GM19467 (cell line): ENCODE results near the gene ZNF780B.
"Not testable (repeated sequence)": the region's sequence is repeated elsewhere in the genome, so short reads cannot be mapped to it uniquely, and the experiment has no call there.

Experiments used
- ATAC-seq: cut with Tn5 transposase; IDR thresholded peaks from one replicate; pipeline ENCODE4 v1.9.1; 2021; ENCODE audit warnings: mild to moderate bottlenecking, moderate library complexity; ENCODE audit not compliant: unreplicated experiment

The ZNF780B gene

DNA sequence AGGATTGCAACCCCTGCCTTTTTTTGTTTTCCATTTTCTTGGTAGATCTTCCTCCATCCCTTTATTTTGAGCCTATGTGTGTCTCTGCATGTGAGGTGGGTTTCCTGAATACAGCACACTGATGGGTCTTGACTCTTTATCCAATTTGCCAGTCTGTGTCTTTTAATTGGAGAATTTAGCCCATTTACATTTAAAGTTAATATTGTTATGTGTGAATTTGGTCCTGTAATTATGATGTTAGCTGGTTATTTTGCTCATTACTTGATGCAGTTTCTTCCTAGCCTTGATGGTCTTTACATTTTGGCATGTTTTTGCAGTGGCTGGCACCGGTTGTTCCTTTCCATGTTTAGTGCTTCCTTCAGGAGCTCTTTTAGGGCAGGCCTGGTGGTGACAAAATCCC is 14.3 kb downstream of the ZNF780B start:
- ATAC-seq: not testable (repeated sequence)

DNA sequence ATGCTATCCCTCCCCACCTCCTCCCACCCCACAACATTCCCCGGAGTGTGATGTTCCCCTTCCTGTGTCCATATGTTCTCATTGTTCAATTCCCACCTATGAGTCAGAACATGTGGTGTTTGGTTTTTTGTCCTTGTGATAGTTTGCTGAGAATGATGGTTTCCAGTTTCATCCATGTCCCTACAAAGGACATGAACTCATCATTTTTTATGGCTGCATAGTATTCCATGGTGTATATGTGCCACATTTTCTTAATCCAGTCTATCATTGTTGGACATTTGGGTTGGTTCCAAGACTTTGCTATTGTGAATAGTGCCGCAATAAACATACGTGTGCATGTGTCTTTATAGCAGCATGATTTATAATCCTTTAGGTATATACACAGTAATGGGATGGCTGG is 18.0 kb downstream of the ZNF780B start:
- ATAC-seq: not testable (repeated sequence)

DNA sequence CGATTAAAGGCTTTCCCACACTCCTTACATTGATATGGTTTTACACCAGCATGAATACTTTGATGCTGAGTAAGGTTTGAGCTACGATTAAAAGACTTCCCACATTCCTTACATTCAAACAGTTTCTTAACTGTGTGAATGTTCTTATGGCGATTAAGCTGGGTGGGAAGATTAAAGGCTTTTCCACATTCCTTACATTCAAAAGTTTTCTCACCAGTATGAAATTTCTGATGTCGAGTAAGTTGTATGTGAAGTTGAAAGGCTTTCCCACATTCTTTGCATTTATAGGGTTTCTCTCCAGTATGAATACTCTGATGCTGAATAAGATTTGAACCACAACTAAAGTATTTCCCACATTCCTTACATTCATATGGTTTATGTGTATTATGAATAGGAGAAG is 20.0 kb downstream of the ZNF780B start:
- ATAC-seq: no peak

DNA sequence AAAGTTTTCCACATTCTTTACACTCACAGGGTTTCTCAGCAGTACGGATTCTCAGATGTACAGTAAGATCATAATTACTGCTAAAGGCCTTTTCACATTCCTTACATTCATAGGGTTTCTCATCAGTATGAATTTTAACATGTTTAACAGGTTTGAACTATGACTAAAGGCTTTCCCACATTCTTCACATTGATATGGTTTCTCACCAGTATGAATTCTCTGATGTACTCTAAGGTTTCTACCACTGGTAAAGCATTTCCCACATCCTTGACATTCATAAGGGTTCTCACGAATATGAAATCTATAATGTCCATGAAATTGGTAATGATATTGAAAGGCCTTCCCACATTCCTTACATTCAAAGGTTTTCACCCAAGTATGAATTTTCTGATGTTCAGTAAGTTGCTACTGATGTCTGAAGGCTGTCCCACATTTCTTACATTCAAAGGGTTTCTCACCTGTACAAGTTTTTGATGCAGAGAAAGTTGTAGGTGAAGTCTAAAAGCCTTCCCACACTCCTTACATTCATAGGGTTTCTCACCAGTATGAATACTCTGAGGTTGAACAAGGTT is 22.0 kb downstream of the ZNF780B start:
- no peak for ATAC-seq

DNA sequence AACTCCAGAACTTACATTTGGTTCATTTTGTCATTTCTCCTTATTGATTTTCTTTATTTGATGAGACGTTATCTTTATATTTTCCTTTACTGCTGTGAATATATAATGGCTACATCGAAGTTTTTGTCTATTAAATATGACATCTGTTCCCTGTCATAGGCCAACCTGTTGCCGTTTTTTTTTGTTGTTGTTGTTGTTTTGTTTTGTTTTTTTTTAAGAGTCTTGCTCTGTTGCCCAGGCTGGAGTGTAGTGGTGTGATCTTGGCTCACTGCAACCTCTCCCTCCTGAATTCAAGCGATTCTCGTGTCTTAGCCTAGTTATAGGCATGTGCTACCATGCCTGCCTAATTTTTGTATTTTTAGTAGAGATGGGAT is 29.4 kb downstream of the ZNF780B start:
- no peak for ATAC-seq

DNA sequence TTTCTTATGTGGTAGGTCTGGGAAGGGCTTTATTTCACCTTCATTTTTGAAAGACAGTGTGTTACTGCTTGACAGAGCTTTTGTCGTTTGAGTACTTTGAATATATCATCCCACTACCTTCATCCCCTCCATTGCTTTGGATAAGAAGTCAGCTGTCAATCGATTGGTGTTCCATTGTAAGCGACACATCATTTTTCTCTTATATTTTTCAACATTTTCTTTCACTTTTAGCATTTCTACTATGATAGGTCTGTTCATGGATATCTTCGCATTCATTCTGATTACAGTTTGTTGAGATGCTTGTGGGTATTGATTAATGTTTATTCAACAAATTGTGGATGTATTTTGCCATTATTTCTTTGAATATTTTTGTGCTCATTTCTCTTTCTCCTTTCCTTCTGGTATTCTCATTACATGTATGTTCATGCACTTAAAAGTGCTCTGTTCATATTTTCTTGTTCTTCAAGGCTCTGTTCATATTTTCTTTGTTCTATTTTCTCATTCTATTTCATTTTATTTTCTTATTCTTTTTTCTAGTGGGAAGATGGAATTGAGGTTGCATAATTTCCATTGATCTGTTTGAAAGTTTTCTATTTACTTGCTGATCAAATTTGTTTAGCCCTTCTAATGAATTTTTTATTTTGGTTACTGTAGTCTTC is 30.0 kb downstream of the ZNF780B start:
- ATAC-seq: no peak

DNA sequence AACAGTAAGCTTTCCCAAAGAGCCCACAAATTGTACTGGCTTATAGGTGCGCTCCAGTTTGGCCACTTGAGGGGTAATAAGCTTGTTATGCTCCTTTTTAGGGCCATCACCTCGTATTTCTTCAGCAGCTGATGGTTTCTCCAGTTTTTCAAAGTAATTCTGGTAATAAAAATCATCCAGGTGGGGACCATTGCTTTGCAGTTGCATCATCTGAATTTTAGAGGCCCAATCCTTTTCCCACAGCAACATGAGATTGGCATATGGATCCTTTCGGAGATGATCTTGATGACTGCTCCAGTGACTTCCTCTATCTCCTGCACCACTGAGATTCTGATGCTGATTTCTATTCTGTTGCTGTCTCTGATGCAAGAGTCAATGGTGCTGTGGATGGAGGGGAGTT is 32.1 kb downstream of the ZNF780B start:
- no peak for ATAC-seq

DNA sequence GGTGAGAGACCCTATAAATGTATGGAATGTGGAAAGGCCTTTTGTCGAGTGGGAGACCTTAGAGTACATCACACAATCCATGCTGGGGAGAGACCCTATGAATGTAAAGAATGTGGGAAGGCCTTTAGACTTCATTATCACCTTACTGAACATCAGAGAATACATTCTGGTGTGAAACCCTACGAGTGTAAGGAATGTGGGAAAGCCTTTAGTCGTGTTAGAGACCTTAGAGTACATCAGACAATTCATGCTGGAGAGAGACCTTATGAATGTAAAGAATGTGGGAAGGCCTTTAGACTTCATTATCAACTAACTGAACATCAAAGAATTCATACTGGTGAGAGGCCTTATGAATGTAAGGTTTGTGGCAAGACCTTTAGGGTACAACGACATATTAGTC is 42.0 kb downstream of the ZNF780B start:
- ATAC-seq: no peak

DNA sequence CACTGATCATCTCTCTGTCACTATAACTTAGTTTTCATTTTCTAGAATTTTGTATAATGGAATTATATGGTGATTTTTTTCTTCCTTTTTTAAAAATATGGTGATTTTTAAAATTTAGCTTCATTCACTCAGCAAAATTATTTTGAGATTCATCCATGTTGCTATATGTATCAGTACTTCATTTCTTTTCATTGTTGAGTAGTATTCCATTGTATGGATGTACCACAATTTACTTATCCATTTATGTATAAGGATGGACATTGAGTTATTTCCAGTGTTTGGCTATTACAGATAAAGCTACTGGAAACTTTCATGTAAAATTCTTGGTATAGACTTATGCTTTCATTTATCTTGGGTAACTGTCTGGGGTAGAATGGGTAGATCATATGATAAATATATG is 46.4 kb downstream of the ZNF780B start:
- ATAC-seq: no peak

DNA sequence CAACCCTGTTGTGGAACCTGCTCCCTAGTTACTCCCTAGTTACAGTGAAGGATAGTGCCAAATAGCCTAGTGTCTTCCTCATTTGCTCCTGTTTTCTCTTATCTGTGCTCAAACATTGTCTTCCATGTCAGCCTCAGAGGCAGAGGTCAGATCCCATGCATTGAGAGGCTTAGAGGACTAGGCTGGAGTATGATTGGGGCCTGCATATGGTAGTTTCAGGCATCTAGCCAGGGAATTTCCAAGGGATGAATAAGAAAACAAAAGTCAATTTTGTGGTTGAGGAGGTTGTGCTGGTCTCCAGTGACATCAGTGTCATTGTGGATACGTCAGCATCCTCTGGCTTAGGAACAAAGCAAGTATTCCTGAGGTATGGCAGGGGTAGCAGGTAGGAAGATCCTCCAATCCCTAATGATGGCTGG is 49.7 kb downstream of the ZNF780B start:
- ATAC-seq: no peak

DNA sequence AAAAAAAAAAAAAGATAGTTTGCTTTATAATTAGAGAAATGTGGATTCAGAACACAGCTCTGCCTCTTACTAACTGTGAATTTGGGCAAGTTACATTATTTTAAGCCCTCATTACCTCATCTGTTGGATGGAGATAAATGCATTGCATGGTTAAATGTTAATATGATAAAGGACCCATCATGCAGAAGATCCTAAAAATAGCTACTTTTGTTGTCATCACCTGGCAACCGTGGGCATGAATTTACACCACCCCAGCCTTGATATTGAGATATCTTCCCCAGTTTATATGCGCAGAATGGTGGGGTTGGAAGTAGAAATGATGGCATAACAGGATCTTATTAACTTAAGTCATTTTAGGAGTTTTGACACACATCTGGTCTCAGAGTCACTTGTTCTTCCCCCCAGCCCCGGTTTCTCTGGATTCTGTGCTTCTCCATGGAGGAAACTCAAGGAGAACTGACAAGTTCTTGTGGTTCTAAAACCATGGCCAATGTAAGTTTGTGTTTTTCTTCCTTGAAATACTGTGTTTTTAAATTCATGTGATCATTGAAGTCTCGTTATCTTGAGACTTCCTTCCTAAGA is 50.2 kb downstream of the ZNF780B start:
- no peak for ATAC-seq

DNA sequence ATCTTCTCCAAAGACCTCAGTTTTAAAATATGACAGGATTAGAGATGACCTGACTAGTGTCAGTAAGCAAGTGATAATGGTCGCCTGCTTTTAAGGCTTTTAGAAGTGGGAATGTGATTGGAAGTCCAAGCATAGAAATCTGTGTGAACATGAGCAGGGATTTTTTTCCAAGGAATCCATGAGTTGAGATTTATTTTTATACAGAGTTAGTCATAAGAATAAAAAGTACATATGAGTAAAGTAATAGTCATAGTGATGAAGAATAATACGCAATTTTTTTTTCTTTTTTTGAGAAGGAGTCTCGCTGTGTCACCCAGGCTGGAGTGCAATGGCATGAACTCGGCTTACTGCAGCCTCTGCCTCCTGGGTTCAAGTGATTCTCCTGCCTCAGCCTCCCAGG is 57.5 kb downstream of the ZNF780B start:
- no peak for ATAC-seq

DNA sequence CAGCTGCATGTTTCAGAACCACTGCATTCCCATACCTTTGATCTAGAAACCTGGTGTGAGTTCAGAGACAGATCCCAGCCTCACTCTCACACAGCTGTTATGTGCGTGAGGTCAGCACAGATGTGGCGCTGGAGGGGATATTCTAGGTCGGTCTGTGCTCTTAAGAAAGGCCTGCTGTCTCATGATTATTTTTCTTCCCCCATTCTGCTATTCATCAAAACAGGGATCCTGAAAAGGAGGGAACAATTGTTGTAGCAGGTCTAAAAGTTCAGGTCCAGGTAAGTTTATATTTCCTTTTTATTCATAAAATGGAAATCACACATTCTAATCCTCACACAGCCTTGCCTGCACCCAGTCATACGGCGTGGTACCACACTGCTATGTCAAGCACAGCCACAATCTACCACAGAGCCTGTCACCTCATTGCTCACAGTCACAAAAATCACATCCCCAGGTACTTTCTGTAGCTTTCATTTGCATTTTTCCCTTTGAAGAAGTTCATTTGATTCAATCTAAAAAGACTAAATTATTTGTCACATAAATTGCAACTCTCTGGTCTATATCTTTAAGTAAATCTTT is 58.3 kb downstream of the ZNF780B start:
- no peak for ATAC-seq

DNA sequence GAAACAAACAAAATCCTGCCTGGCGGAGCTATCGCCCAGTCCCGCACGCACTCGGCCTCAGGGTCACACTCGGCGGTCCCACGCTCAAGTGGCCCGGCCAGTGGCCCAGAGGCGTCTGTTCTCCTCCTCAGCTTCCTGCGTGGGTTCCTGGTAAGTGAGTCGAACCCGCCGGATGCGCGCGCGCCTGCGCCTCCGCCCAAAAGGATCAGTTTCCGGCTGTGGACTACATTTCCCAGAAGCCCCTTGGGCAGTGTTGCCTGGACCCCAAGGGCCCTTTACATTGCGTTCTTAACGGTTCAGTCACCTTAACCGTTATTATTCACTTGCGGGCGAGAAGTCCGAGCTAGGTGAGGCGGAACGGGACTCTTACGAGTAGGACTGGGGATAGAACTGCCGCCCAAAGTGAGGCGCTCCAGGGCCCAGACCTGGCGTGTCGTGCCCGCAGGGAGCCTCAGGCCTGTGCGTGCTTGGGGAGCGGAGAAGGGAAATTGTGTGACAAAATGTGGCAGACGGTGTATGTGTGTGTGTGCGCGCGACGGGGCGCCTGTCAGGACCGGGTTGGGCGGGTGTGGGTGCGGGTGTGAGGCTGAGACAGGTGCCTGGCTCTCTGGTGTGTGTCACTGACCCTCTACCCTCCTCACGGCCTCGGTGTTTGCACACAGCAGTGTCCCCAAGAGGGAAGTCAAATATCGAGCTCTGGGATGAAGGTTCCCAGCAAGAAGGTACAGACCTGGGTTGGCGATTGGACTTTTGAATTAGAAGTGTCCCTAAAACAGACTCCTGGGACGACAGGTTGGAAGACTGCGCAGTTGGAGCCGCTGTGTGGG is 59.0 kb downstream of the ZNF780B start, which contains the start of gene ZNF546:
ZNF546 (plus strand) TSS at position 250 of the 827 bp plus-strand sequence. CDS start 1,267 bp downstream, outside the sequence.
- ATAC-seq: peak; percentile 79

DNA sequence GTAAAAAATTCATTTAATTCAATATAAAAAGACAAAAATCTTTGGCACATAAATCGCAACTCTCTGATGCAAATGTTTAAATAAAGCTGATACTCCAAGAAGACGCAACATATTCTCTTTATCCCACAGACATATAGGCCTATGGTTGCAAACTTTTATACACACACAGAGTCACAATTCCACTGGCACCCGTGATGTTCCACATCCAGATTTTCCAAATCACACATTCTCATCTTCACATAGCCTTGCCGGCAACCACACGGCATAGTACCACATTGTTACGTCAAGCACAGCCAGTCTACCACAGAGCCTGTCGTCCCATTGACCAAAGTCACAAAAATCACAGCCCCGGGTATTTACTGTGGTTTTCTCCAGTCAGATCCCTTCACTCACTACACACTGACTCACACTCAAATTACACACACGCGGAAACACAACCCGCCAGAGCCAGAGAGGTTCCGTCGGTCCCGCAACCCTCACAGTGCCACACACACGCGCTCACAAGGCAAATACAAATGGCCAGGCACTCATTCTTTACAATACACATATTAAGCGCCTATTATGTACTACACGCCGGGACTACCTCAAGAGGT is 59.7 kb downstream of the ZNF780B start:
- ATAC-seq: peak; percentile 17

DNA sequence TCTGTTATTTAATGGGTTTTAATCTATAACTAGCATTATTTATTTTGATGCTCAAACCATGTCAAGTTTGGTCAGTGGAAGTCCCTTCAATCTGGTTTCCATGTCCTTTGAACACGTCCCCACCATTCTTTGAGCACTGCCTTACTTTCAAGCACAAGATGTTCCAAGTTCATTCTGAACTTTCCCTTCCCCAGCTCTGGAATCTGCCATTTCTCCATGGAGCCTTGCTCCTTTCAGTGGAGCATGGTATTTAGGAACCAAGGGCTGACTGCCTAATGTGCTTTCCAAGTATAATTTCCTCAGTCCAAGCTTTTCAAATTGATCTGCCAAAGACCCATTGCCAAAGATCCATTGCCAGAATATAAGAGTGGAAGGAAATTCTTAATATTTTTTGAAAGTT is 60.2 kb downstream of the ZNF780B start:
- ATAC-seq: no peak

DNA sequence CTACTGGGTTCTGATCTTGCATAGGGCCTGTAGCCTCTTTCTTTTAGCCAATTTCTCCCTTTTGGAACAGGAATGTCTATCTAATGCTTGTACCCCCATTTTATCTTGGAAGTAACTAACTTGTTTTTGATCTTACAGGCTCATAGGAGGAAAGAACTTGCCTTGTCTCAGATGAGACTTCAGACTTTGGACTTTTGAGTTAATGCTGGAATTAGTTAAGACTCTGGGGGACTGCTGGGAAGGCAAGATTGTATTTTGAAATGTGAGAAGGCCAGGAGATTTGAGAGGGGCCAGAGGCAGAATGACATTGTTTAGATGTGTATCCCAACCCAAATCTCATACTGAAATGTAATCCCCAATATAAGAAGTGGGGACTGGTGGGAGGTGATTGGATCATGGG is 61.7 kb downstream of the ZNF780B start:
- no peak for ATAC-seq

DNA sequence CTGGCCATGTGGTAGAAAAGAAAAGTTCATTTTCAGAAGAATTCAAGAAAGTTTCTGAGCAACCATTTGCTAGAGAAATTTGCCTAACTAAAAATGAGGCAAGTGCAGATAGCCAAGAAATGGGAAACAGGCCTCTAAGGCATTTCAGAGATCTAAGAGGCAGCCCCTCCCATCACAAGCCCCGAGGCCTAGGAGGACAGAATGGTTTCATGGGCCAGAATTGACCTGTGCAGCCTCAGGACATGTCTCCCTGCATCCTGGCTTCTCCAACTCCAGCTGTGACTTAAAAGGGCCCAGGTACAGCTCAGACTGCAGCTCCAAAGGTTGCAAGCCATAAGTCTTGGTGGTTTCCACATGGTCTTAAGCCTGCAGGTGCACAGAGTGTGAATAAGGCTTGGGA is 62.4 kb downstream of the ZNF780B start:
- ATAC-seq: no peak

DNA sequence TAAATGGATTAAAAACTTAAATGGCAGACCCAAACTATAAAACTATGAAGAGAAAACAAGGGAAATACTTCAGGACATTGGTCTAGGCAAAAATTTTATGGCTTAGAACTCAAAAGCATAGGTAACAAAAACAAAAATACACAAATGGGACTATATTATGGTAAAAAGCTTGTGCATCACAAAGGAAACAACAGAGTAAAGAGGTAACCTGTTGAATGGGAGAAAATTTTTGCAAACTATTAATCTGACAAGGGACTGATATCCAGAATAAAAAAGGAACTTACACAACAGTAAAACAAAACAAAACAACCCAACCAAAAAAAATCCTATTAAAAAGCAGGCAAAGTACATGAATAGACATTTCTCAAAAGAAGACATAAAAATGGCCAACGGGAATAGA is 68.4 kb downstream of the ZNF780B start:
- ATAC-seq: no peak

DNA sequence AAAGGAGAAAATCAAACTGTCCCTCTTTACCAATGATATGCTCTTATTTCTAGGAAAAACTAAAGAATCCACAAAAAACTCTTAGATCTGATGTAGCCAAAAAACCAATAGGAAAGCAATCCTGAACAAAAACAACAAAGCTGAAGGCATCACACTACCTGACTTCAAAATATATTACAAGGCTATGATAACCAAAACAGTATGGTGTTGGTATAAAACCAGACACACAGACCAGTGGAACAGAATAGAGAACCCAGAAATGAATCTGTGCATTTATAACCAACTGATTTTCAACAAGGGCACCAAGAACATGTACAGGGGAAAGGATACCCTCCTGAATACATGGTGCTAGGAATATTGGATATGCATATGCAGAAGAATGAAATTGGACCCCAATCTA is 68.9 kb downstream of the ZNF780B start:
- ATAC-seq: no peak

DNA sequence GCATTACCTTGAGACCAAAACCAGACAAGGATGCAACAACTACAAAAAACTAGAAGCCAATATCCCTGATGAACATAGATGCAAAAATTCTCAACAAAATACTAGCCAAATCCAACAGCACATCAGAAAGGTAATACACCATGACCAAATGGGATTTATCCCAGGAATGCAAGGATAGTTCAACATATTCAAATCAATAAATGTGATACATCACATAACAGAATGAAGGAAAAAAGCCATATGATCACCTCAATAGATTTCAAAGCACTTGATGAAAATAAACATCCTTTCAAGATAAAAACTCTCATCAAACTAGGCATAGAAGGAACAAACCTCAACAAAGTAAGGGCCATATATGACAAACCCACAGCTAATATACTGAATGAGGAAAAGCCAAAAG is 69.4 kb downstream of the ZNF780B start:
- ATAC-seq: no peak
